ENCODE data around the gene GPR4.

GRCh38 chr19:45601115-45601514, 897 bp downstream of the GPR4 start:
- TF ChIP-seq SUZ12 (IDR thresholded peaks at IDR 0.05) (no peak), HDGF (IDR thresholded peaks at IDR 0.05; ENCODE audit: borderline replicate concordance) (no peak), PKNOX1 (IDR thresholded peaks at IDR 0.05) (no peak), LEF1 (IDR thresholded peaks at IDR 0.05; ENCODE audit: borderline replicate concordance) (no peak), SP1 (IDR thresholded peaks at IDR 0.05) (no peak), ZNF384 (IDR thresholded peaks at IDR 0.05) (no peak), ARNT (IDR thresholded peaks at IDR 0.05) (no peak), TARDBP (IDR thresholded peaks at IDR 0.05) (no peak)
